ENCODE data around the gene ZFAND6. TPM values are rescaled to one million over a fixed set of nuclear protein-coding genes. Genes with fewer than 3 reads are reported as not detected.

Gene ZFAND6
- total RNA-seq, 1 donor from 2014 or later, result 42.8 TPM

DNA sequence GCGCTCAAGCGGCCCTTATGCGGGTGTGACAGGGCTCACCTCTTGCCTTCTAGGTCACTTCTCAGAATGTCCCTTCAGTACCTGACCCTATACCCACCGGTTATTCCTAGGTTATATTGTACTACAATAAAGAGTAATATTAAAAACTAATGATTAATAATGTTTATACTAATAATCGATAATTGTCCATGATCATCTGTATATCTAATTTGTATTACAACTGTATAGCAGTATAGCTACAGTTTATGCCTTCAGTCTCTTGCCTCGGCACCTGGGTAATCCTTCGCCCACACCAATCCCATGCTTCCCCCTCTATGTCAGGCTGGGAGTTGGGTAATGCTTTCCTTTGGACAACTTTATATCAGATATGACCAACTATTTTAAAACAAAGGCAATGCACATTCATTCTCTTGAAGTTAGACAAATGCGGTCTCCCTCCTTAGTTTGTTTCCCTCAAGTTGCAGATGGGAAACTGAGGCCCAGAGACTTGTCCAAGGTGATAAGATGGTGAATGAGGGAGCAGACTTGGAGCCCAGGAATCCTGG lies 96.8 kb downstream of the ZFAND6 start:
- intact Hi-C loops (cut with micrococcal nuclease), result loop anchor here (10.0 kb wide), 1 partner anchor 261 kb away; the partner anchor contains the start of gene MTHFS
- no peak overlapping the region for H3K27ac Mint-ChIP-seq
- H3K4me3 Mint-ChIP-seq (ENCODE audit: low read depth), result no peak overlapping the region
- H3K36me3 Mint-ChIP-seq (ENCODE audit: low read depth), result peaks cover 48% of the 10 kb centered on the region
- peaks cover 2% of the 10 kb centered on the region for H3K27me3 Mint-ChIP-seq (ENCODE audit: low read depth)
- peaks cover 51% of the 10 kb centered on the region for H3K4me1 Mint-ChIP-seq (ENCODE audit: low read depth)
- DNase-seq (ENCODE audit: low spot score), result no peak
- no peaks in the 10 kb centered on the region for H3K9me3 Mint-ChIP-seq

DNA sequence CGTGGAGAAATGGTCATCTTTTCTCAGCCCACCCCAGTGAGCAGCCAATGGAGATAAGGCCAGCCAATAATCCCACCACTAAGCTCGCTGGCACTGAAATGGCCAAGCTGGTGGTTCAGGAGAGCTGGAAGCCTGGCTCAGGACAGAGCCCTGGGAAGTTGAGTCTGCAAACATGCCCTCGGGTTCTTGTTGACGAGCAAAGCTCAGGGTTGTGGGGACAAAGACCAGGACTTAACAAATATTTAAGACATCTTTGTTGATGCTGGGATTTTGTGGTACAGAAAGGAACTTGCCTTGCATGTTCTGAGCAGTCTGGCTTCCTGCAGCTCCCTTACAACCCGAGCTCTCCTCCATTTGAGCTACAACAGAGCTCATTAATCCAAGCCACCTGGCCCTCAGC lies 97.7 kb downstream of the ZFAND6 start:
- Mint-ChIP-seq H3K27ac (no peak overlapping the region), H3K4me3 (ENCODE audit: low read depth) (no peak overlapping the region), H3K36me3 (ENCODE audit: low read depth) (peaks cover 58% of the 10 kb centered on the region), H3K4me1 (ENCODE audit: low read depth) (peaks cover 49% of the 10 kb centered on the region), H3K9me3 (no peaks in the 10 kb centered on the region), H3K27me3 (ENCODE audit: low read depth) (no peaks in the 10 kb centered on the region)
- no peak for DNase-seq (ENCODE audit: low spot score)
- intact Hi-C loops (cut with micrococcal nuclease), result loop anchor here (10.0 kb wide), 1 partner anchor 262 kb away; the partner anchor contains the start of gene MTHFS

DNA sequence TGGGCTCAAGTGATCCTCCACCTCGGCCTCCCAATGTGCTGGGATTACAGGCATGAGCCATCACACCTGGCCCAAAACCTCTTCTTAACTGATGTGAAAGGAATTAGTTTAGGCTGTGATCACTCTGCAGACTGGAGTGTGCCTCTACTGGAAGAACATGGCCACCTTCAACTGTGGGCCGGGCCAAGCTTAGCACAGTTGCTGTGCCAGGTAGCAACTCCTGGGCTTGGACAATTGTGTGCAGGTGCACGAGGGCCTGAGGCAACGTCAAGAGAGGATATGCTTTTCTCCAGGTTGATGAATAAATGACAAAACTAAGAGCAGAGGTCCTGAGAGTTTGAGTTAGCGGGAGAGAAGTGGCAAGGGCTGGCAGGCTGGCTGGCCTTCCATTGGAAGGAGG lies 99.8 kb downstream of the ZFAND6 start:
- no peak overlapping the region for H3K27ac Mint-ChIP-seq
- peaks cover 74% of the 10 kb centered on the region for H3K36me3 Mint-ChIP-seq (ENCODE audit: low read depth)
- no peaks in the 10 kb centered on the region for H3K9me3 Mint-ChIP-seq
- no peaks in the 10 kb centered on the region for H3K27me3 Mint-ChIP-seq (ENCODE audit: low read depth)
- H3K4me3 Mint-ChIP-seq (ENCODE audit: low read depth), result no peak overlapping the region
- intact Hi-C loops (cut with micrococcal nuclease), result loop anchor here (10.0 kb wide), 1 partner anchor 264 kb away; the partner anchor contains the start of gene MTHFS
- DNase-seq (ENCODE audit: low spot score), result no peak
- peaks cover 40% of the 10 kb centered on the region for H3K4me1 Mint-ChIP-seq (ENCODE audit: low read depth)

DNA sequence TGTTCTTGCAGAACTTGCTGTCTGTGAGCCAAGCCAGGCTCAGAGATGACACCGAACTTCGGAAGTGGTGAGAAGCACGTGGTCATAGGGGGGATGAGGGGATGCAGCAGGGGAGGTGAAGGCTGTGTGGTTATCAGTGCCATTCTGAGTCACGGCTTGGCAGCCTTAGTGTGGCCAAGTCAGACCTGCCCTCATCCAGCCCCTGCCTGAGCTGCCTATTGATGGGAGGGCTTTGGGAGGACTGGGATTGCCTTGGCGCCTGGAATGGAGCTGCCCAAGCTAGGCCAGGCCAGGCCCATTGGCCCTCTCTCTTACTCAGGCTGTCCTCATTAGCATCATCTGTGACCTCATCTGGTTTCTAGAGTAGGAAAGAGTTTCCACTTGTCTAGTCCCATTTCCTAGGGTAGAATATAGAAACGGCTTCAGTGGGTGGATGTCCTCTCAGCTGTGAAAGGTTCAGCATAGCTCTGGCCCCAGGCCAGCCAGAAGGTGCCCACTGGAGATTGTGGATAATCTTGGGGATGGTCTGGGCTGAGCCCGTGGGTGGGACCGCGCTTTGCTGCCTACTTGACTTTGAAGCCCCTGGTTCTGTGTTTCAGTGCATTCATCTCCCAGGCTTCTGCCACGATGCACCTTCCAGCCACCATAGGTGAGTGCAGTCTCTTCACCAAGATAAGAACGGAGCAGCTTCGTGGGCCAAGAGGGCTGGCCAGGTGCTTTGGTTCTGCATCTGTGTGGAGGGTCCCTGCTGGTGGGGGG lies 100.5 kb downstream of the ZFAND6 start:
- Mint-ChIP-seq H3K4me1 (ENCODE audit: low read depth) (peaks cover 33% of the 10 kb centered on the region), H3K27me3 (ENCODE audit: low read depth) (no peaks in the 10 kb centered on the region), H3K36me3 (ENCODE audit: low read depth) (peaks cover 74% of the 10 kb centered on the region), H3K4me3 (ENCODE audit: low read depth) (peak overlapping the region; percentile 8), H3K27ac (peak overlapping the region; percentile 86), H3K9me3 (no peaks in the 10 kb centered on the region)
- intact Hi-C loops (cut with micrococcal nuclease), result loop anchor here (10.0 kb wide), 1 partner anchor 265 kb away; the partner anchor contains the start of gene MTHFS
- DNase-seq (ENCODE audit: low spot score), result no peak

DNA sequence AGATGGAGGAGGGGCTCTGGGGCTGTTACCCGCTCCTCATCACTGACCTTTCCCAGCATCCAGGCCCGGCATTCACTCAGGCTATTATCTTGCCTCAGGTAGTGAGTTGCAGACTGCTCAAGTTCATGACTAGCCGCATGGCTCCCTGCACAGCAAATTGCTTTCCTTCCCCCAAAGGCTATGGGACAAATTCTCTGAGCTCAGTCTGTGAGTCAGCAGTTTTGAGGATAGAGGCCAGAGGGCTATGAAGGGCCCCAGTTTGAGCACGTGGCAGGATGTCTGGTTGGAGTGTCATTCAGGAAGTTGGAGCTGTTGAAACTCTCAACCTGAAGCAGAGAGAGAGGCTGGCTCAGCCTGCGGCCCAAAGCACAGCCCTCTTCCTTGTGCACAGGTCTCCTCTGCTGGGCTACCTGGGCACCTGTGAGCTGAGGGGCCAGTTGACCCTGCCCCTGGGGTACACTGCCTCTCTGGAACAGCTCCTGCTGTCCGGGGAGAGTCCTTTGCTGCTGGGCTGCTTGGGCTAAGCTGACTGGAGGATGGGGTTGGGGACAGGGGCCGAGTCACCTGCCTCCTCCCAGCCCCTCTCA lies 101.2 kb downstream of the ZFAND6 start:
- peaks cover 26% of the 10 kb centered on the region for H3K4me1 Mint-ChIP-seq (ENCODE audit: low read depth)
- H3K27me3 Mint-ChIP-seq (ENCODE audit: low read depth), result no peaks in the 10 kb centered on the region
- intact Hi-C loops (cut with micrococcal nuclease), result no loop called here
- peak overlapping the region; percentile 5 for H3K4me3 Mint-ChIP-seq (ENCODE audit: low read depth)
- H3K9me3 Mint-ChIP-seq, result no peaks in the 10 kb centered on the region
- peaks cover 68% of the 10 kb centered on the region for H3K36me3 Mint-ChIP-seq (ENCODE audit: low read depth)
- peak; percentile 48 for DNase-seq (ENCODE audit: low spot score)
- H3K27ac Mint-ChIP-seq, result peak overlapping the region; percentile 86

DNA sequence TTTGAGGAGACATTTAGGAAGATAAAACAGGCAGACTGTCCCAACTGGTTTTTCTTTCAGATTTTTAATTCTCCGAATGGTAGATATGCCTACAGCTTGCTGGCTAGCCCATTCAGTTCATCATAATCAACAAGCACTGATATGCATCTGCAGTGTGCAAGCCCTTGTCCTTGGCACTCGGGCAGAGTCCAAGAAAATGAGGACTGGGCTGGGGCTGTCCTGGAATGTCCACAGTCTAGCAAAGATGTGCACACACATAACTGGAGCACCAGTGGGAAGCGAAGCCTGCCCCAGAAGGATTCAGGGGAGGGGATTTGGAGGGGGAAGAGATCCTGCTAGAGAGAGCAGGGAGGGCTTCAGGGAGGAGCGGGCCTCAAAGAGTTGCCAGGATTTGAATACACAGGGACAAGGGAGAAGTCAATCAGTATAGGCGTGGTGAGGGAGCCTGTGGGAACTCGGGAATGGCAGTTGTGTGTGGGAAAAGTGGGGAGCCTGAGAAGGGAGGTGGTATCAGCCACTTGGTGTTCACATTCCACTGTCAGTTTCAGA lies 102.1 kb downstream of the ZFAND6 start:
- no peak overlapping the region for H3K4me3 Mint-ChIP-seq (ENCODE audit: low read depth)
- no peaks in the 10 kb centered on the region for H3K9me3 Mint-ChIP-seq
- peaks cover 65% of the 10 kb centered on the region for H3K36me3 Mint-ChIP-seq (ENCODE audit: low read depth)
- no peaks in the 10 kb centered on the region for H3K27me3 Mint-ChIP-seq (ENCODE audit: low read depth)
- intact Hi-C loops (cut with micrococcal nuclease), result no loop called here
- H3K27ac Mint-ChIP-seq, result peak overlapping the region; percentile 86
- H3K4me1 Mint-ChIP-seq (ENCODE audit: low read depth), result peaks cover 24% of the 10 kb centered on the region
- DNase-seq (ENCODE audit: low spot score), result no peak

DNA sequence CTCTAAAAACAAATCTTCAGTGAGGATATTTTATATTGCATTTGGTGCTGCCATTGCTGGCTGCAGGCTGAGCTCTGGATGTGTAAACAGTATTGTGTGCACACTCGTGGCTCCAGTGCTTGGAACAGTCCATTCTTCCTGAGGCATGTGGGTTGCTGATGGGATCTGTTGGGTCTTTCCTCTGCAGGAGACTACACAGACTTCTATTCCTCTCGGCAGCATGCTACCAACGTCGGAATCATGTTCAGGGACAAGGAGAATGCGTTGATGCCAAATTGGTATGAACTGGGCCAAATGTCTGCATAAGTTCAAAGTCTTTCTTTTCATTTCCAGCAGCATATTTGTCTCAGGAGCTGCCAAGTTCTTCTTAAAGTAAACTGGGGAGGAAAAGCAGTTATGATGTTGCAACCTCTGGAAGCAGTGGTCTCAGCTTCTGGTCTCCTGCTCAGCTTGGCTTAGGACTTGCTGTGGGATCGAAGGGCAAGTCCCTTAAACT lies 102.6 kb downstream of the ZFAND6 start:
- DNase-seq (ENCODE audit: low spot score), result no peak
- H3K9me3 Mint-ChIP-seq, result no peaks in the 10 kb centered on the region

DNA sequence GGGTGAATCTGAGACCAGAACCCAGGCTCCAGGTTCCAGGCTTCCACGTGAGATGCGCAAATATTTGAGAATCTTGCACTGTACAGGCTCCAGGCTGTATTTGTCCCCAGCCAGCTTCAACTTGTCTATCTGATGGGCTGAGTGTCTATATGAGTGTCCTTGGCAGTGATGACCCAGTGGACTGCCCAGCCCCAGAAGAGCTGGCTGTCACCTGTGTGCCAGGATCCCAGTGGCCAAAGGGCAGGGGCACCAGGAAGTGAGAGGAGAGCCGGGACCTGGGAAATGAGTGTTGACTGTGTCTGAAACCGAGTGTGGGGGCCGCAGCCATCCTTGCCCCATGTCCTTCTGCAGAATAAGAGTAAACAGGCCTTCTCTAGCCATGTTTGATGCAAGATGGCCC lies 103.7 kb downstream of the ZFAND6 start:
- no peak for DNase-seq (ENCODE audit: low spot score)
- H3K36me3 Mint-ChIP-seq (ENCODE audit: low read depth), result peaks cover 67% of the 10 kb centered on the region
- no peaks in the 10 kb centered on the region for H3K27me3 Mint-ChIP-seq (ENCODE audit: low read depth)

More for the DNA sequence above, 102.6 kb downstream of the ZFAND6 start:
- intact Hi-C loops (cut with micrococcal nuclease), result no loop called here
- H3K27ac Mint-ChIP-seq, result peak overlapping the region; percentile 86
- no peaks in the 10 kb centered on the region for H3K27me3 Mint-ChIP-seq (ENCODE audit: low read depth)
- no peak overlapping the region for H3K4me3 Mint-ChIP-seq (ENCODE audit: low read depth)
- H3K4me1 Mint-ChIP-seq (ENCODE audit: low read depth), result peaks cover 24% of the 10 kb centered on the region
- H3K36me3 Mint-ChIP-seq (ENCODE audit: low read depth), result peaks cover 65% of the 10 kb centered on the region

DNA sequence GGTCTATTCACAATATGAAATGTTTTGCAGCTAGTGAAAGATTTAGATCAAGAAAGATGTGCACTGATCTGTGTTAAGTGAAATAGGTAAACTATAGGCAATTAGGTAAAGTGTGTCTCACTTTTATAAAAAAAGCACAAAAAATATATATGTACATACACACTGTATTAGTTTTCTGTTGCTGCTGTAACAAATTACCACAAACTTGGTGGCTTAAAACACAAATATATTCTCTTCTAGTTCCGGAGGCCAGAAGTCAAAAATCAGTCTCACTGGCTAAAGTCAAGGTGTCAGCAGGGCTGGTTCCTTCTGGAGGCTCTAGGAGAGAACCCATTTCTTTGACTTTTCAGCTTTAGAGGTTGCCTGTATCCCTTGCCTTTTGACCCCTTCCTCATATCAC lies 104.4 kb downstream of the ZFAND6 start:
- H3K27me3 Mint-ChIP-seq (ENCODE audit: low read depth), result no peaks in the 10 kb centered on the region
- no peaks in the 10 kb centered on the region for H3K9me3 Mint-ChIP-seq
- H3K4me1 Mint-ChIP-seq (ENCODE audit: low read depth), result peaks cover 24% of the 10 kb centered on the region
- intact Hi-C loops (cut with micrococcal nuclease), result no loop called here
- no peak overlapping the region for H3K27ac Mint-ChIP-seq
- no peak overlapping the region for H3K4me3 Mint-ChIP-seq (ENCODE audit: low read depth)
- peaks cover 66% of the 10 kb centered on the region for H3K36me3 Mint-ChIP-seq (ENCODE audit: low read depth)
- no peak for DNase-seq (ENCODE audit: low spot score)

More for the DNA sequence above, 103.7 kb downstream of the ZFAND6 start:
- no peaks in the 10 kb centered on the region for H3K9me3 Mint-ChIP-seq
- no peak overlapping the region for H3K27ac Mint-ChIP-seq
- intact Hi-C loops (cut with micrococcal nuclease), result no loop called here
- H3K4me1 Mint-ChIP-seq (ENCODE audit: low read depth), result peaks cover 24% of the 10 kb centered on the region
- H3K4me3 Mint-ChIP-seq (ENCODE audit: low read depth), result no peak overlapping the region

DNA sequence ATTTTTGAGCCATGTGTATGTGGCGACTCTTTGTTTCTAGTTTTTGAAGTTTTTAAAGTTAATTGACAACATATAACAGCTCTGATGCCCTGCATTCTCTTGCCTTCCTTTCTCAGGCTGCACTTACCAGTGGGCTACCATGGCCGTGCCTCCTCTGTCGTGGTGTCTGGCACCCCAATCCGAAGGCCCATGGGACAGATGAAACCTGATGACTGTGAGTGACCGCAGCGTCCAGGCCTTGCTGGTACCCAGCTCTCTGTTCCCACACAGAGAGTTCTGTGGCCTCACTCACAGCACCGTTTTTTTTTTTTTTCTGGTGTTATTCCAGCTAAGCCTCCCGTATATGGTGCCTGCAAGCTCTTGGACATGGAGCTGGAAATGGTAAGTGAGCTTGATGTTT lies 108.5 kb downstream of the ZFAND6 start:
- no peak overlapping the region for H3K4me3 Mint-ChIP-seq (ENCODE audit: low read depth)
- H3K27ac Mint-ChIP-seq, result no peak overlapping the region
- DNase-seq (ENCODE audit: low spot score), result no peak
- no peaks in the 10 kb centered on the region for H3K4me1 Mint-ChIP-seq (ENCODE audit: low read depth)
- intact Hi-C loops (cut with micrococcal nuclease), result no loop called here
- H3K36me3 Mint-ChIP-seq (ENCODE audit: low read depth), result peaks cover 40% of the 10 kb centered on the region
- no peaks in the 10 kb centered on the region for H3K27me3 Mint-ChIP-seq (ENCODE audit: low read depth)
- no peaks in the 10 kb centered on the region for H3K9me3 Mint-ChIP-seq

DNA sequence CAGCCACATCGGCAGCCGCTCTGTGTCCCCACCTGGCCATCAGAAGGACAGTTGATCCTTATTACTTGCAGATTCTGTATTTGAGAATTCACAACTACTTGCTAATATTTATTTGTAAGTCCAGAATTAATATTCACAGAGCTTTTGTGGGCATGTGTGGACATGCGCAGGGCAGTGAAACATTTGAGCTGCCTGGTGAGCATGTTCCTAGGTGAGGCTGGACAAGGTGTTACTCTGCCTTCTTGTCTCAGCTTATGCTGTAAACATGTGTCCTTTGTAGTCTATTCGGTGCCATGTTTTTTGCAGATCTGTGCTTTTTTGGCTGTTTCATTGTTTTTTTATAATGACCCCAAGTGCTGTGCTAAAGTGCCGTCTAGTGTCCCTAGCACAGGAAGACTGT lies 108.9 kb downstream of the ZFAND6 start:
- Mint-ChIP-seq H3K4me1 (ENCODE audit: low read depth) (no peaks in the 10 kb centered on the region), H3K27ac (no peak overlapping the region), H3K36me3 (ENCODE audit: low read depth) (peaks cover 40% of the 10 kb centered on the region), H3K4me3 (ENCODE audit: low read depth) (no peak overlapping the region), H3K27me3 (ENCODE audit: low read depth) (no peaks in the 10 kb centered on the region), H3K9me3 (no peaks in the 10 kb centered on the region)
- intact Hi-C loops (cut with micrococcal nuclease), result no loop called here
- no peak for DNase-seq (ENCODE audit: low spot score)

DNA sequence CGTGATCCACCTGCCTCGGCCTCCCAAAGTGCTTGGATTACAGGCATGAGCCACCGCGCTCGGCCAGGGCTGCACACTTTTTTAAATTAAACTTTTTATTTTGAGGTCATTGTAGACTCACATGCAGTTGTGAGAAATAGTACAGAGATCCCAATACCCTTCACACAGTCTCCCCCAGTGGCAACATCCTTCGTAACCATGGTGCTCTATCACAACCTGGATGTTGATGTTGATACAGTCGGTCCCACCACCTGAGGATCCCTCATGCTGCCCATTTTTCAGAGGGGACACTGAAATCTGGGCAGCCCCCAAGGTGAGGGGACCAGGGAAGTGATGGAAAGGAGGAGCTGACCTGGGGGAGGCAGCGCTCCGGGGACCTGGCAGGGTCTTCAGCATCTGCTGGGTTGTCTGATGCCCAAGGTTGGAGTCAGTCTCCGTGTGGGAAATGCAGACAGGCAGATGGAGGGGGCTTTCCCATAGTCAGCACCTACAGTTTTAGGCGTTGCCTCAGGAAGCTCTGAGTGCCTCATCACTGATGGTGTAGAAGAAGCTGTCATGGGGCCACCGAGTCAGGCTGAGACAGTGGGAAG lies 110.4 kb downstream of the ZFAND6 start:
- no peak overlapping the region for H3K27ac Mint-ChIP-seq
- no peaks in the 10 kb centered on the region for H3K9me3 Mint-ChIP-seq
- H3K4me1 Mint-ChIP-seq (ENCODE audit: low read depth), result no peaks in the 10 kb centered on the region
- H3K4me3 Mint-ChIP-seq (ENCODE audit: low read depth), result no peak overlapping the region
- H3K27me3 Mint-ChIP-seq (ENCODE audit: low read depth), result no peaks in the 10 kb centered on the region
- no peak for DNase-seq (ENCODE audit: low spot score)
- intact Hi-C loops (cut with micrococcal nuclease), result no loop called here
- H3K36me3 Mint-ChIP-seq (ENCODE audit: low read depth), result peaks cover 34% of the 10 kb centered on the region

Measured in activated T-helper 2 cell treated with anti-CD3 and anti-CD28 coated beads, Interferon-gamma antibody, Interleukin-2, Interleukin-4, amounts not matched to agents 10 μg/mL and 5 μg/mL and 100 μg/mL, durations not matched to agents 14 hours and 24 hours and 36 hours (primary cell).